Panc1 (cell line): ENCODE measurements around the gene PCSK5. TPM values are rescaled to one million over a fixed set of nuclear protein-coding genes. Genes with fewer than 3 reads are reported as not detected.

Experiments
- ATAC-seq: fragments of 200-7000 bp; cut with Tn5 transposase; 2 replicates; pipeline ENCODE4 v1.9.1; 2020; ENCODE audit warnings: mild to moderate bottlenecking, moderate library complexity
- BruUV-seq: library from RNA; stranded (reverse); fragments of 400-500 nt; replicated peaks from 2 replicates; lab custom pipeline; 2021; lab: Mats Ljungman, UMichigan
- CTCF ChIA-PET: fragments of 300-600 bp; sonication (Branson Sonifier 250); formaldehyde crosslinking; loops from one replicate; lab custom pipeline; 2022; ENCODE audit warnings: antibody characterized with exemption; lab: Charles Lee
- POLR2A ChIA-PET: fragments of 300-600 bp; sonication (Branson Sonifier 250); formaldehyde crosslinking; loops from one replicate; lab custom pipeline; 2022; ENCODE audit warnings: antibody characterized with exemption; lab: Charles Lee
- DNase-seq: peaks from one replicate; pipeline ENCODE4 v3.0.0-alpha.2; 2010; ENCODE audit warnings: low read depth, low spot score
- H3K27ac ChIP-seq: 2 replicates; pipeline ENCODE4 v1.5.1; 2011; ENCODE audit warnings: mild to moderate bottlenecking, low read length, inconsistent platforms
- H3K27me3 ChIP-seq: fragments of 200-500 bp; sonication (Bioruptor generic); 2 replicates; pipeline ENCODE4 v1.6.0; 2014; ENCODE audit warnings: low read length, inconsistent platforms; ENCODE audit not compliant: control insufficient read depth, insufficient read depth
- H3K36me3 ChIP-seq: fragments of 200-500 bp; sonication (Bioruptor generic); 2 replicates; pipeline ENCODE4 v1.5.1; 2014; ENCODE audit warnings: inconsistent platforms, mild to moderate bottlenecking, low read length, moderate library complexity; ENCODE audit not compliant: control insufficient read depth, insufficient read depth
- H3K4me1 ChIP-seq: 2 replicates; pipeline ENCODE4 v1.5.1; 2011; ENCODE audit warnings: inconsistent platforms, mild to moderate bottlenecking, low read length, moderate library complexity; ENCODE audit not compliant: control insufficient read depth, insufficient read depth
- H3K4me3 ChIP-seq, 2 experiments: 2 replicates each; pipeline ENCODE4 v1.5.1; 2011 to 2012; ENCODE audit warnings: low read depth in 2 of 2, low read length in 2 of 2, mild to moderate bottlenecking in 2 of 2, inconsistent platforms in 1 of 2, moderate library complexity in 1 of 2
- H3K9me3 ChIP-seq: fragments of 200-500 bp; sonication (Bioruptor generic); 2 replicates; pipeline ENCODE4 v1.5.1; 2014; ENCODE audit warnings: low read depth, mild to moderate bottlenecking, inconsistent platforms, low read length, moderate library complexity; ENCODE audit not compliant: control insufficient read depth, insufficient read depth
- POLR2AphosphoS5 ChIP-seq: IDR thresholded peaks from 2 replicates; pipeline ENCODE4 v1.6.1; 2012; ENCODE audit warnings: mild to moderate bottlenecking, low read depth, low read length, moderate library complexity
- SIN3A ChIP-seq: IDR thresholded peaks from 2 replicates; pipeline ENCODE4 v1.6.1; 2012; ENCODE audit warnings: low read depth, mild to moderate bottlenecking, low read length, moderate library complexity, borderline replicate concordance; ENCODE audit not compliant: insufficient read depth
- TCF7L2 ChIP-seq: IDR thresholded peaks from 2 replicates; pipeline ENCODE4 v1.6.1; 2011; ENCODE audit warnings: mild to moderate bottlenecking, low read depth, low read length, inconsistent platforms
- in situ Hi-C: cut with HindIII; loops from 2 replicates; pipeline ENCODE4 v1.10.0; 2016; ENCODE audit warnings: low sequenced_read_pairs, low pct_unique_long_range_greater_than_20kb
- intact Hi-C: fragments of 100-400 bp; cut with micrococcal nuclease; formaldehyde crosslinking; loops from one replicate; pipeline ENCODE4 v1.10.0; 2022; ENCODE audit not compliant: unreplicated experiment
- total RNA-seq: library from RNA; stranded (reverse); gene quantifications from one replicate; pipeline ENCODE4 v1.2.1, GENCODE V29; 2021; ENCODE audit not compliant: unreplicated experiment
- TF ChIP-seq, protein P1 (sequence below): fragments of 450-650 bp; IDR thresholded peaks from 2 replicates; pipeline ENCODE4 v1.5.1; 2017; ENCODE audit warnings: mild to moderate bottlenecking
- TF ChIP-seq, protein P2 (sequence below), 2 experiments: IDR thresholded peaks; 2 replicates each; pipeline ENCODE4 v1.6.1; 2011 to 2012; ENCODE audit warnings: low read depth in 2 of 2, control low read depth in 1 of 2, low read length in 1 of 2, mild to moderate bottlenecking in 1 of 2, moderate library complexity in 1 of 2; ENCODE audit not compliant: insufficient read depth in 1 of 2

Gene PCSK5
- total RNA-seq, 1 experiment from 2014 or later, result 0.21 TPM

DNA sequence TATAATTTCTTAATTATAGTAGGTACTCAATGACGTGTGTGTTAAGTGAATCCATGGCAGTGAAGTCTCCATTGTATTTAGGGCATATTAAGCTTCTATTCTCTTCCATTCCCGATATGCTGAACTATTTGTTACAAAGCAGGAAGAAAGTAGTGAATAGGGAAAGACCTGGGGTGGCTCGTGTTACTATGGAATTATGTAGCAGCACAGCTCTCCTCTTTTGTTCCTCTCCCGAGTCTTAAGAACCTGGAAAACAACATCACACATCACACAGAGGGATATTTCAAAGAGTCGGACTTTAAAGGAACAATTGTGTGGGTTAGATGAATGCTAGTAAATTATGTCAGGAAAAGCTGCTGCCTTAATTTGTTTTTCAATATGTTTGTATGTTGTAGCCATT lies 131.8 kb downstream of the PCSK5 start:
- DNase-seq, result no peak
- POLR2A ChIA-PET, result no interaction called here

DNA sequence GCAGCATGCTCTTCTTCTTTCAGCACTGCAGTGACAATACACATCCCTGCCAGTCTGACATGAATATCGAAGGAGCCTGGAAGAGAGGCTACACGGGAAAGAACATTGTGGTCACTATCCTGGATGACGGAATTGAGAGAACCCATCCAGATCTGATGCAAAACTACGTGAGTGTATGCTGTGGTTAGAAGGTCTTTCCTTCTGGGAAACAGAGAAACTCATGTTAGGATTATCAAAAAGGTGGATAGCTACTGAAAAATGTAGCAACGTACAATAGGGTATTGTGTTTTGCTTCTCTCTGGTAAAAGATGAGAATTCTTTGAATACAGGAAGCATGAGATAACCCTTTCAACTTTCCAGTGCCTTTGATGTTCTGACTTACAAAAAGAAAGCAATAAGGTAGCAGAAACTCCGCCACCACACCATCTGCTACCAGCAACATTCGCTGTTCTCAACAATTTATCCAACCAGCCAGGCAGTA lies 133.3 kb downstream of the PCSK5 start:
- Histone ChIP-seq H3K9me3 (no peaks in the 10 kb centered on the region), H3K4me3 (no peak overlapping the region), H3K36me3 (no peaks in the 10 kb centered on the region), H3K4me1 (no peaks in the 10 kb centered on the region), H3K27ac (no peak overlapping the region), H3K27me3 (no peaks in the 10 kb centered on the region)
- in situ Hi-C loops, result no loop called here
- intact Hi-C loops, result no loop called here
- CTCF ChIA-PET, result no interaction called here
- TF ChIP-seq, protein P1, sequence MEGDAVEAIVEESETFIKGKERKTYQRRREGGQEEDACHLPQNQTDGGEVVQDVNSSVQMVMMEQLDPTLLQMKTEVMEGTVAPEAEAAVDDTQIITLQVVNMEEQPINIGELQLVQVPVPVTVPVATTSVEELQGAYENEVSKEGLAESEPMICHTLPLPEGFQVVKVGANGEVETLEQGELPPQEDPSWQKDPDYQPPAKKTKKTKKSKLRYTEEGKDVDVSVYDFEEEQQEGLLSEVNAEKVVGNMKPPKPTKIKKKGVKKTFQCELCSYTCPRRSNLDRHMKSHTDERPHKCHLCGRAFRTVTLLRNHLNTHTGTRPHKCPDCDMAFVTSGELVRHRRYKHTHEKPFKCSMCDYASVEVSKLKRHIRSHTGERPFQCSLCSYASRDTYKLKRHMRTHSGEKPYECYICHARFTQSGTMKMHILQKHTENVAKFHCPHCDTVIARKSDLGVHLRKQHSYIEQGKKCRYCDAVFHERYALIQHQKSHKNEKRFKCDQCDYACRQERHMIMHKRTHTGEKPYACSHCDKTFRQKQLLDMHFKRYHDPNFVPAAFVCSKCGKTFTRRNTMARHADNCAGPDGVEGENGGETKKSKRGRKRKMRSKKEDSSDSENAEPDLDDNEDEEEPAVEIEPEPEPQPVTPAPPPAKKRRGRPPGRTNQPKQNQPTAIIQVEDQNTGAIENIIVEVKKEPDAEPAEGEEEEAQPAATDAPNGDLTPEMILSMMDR, result no peak
- TF ChIP-seq, protein P2, sequence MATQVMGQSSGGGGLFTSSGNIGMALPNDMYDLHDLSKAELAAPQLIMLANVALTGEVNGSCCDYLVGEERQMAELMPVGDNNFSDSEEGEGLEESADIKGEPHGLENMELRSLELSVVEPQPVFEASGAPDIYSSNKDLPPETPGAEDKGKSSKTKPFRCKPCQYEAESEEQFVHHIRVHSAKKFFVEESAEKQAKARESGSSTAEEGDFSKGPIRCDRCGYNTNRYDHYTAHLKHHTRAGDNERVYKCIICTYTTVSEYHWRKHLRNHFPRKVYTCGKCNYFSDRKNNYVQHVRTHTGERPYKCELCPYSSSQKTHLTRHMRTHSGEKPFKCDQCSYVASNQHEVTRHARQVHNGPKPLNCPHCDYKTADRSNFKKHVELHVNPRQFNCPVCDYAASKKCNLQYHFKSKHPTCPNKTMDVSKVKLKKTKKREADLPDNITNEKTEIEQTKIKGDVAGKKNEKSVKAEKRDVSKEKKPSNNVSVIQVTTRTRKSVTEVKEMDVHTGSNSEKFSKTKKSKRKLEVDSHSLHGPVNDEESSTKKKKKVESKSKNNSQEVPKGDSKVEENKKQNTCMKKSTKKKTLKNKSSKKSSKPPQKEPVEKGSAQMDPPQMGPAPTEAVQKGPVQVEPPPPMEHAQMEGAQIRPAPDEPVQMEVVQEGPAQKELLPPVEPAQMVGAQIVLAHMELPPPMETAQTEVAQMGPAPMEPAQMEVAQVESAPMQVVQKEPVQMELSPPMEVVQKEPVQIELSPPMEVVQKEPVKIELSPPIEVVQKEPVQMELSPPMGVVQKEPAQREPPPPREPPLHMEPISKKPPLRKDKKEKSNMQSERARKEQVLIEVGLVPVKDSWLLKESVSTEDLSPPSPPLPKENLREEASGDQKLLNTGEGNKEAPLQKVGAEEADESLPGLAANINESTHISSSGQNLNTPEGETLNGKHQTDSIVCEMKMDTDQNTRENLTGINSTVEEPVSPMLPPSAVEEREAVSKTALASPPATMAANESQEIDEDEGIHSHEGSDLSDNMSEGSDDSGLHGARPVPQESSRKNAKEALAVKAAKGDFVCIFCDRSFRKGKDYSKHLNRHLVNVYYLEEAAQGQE (IDR thresholded peaks at IDR 0.05; ENCODE audit: insufficient read depth in 1 of 2, low read depth in 2 of 2, low read length in 1 of 2), result no peak
- TF ChIP-seq POLR2AphosphoS5, result no peak
- no peak for TF ChIP-seq SIN3A
- TF ChIP-seq TCF7L2, result no peak
- POLR2A ChIA-PET, result interaction anchor here (0.7 kb wide), 1 partner anchor 17 kb away, joined by 5 read pairs; no protein-coding TSS in a partner anchor
- ATAC-seq, result no peak
- no TSS peak for BruUV-seq
- no peak for DNase-seq

More for the DNA sequence above, 131.8 kb downstream of the PCSK5 start:
- H3K27ac ChIP-seq, result no peak overlapping the region
- TF ChIP-seq, protein P2 (IDR thresholded peaks at IDR 0.05; ENCODE audit: insufficient read depth in 1 of 2, low read depth in 2 of 2, low read length in 1 of 2), result no peak
- TF ChIP-seq POLR2AphosphoS5, result no peak
- TF ChIP-seq, protein P1, result no peak
- no peak for TF ChIP-seq TCF7L2
- TF ChIP-seq SIN3A, result no peak
- no peaks in the 10 kb centered on the region for H3K27me3 ChIP-seq
- intact Hi-C loops, result no loop called here
- H3K4me1 ChIP-seq, result no peaks in the 10 kb centered on the region
- BruUV-seq, result no TSS peak
- CTCF ChIA-PET, result no interaction called here
- no peak overlapping the region for H3K4me3 ChIP-seq
- H3K36me3 ChIP-seq, result no peaks in the 10 kb centered on the region
- H3K9me3 ChIP-seq, result no peaks in the 10 kb centered on the region
- in situ Hi-C loops, result no loop called here
- ATAC-seq, result no peak
